ENCODE data around the gene SLX4.

SLX4 gene

GRCh38 chr16:3645504-3646347 is 34.3 kb upstream of the SLX4 start:
- no peak for TF ChIP-seq CTCF (IDR thresholded peaks at IDR 0.05; ENCODE audit: low read depth, low read length, missing control alignments)
- in situ Hi-C loops (cut with HindIII; ENCODE audit: low sequenced_read_pairs): no loop called here
- DNase-seq (ENCODE audit: low read depth): peak; percentile 87
- H3K4me3 ChIP-seq (ENCODE audit: low read depth, low read length): no peak overlapping the region

- in situ Hi-C loops (cut with HindIII; ENCODE audit: low sequenced_read_pairs): no loop called here
- no peak for TF ChIP-seq CTCF (IDR thresholded peaks at IDR 0.05; ENCODE audit: low read depth, low read length, missing control alignments)
- no peak overlapping the region for H3K4me3 ChIP-seq (ENCODE audit: low read depth, low read length)
- no peak for DNase-seq (ENCODE audit: low read depth)
Observed at GRCh38 chr16:3645108-3645503, 33.7 kb upstream of the SLX4 start.

GRCh38 chr16:3643095-3643730 is 31.8 kb upstream of the SLX4 start:
- DNase-seq (ENCODE audit: low read depth): no peak

GRCh38 chr16:3642397-3643094 is 31.1 kb upstream of the SLX4 start:
- in situ Hi-C loops (cut with HindIII; ENCODE audit: low sequenced_read_pairs): no loop called here
- peak; percentile 13 for DNase-seq (ENCODE audit: low read depth)
- no peak overlapping the region for H3K4me3 ChIP-seq (ENCODE audit: low read depth, low read length)
- TF ChIP-seq CTCF (IDR thresholded peaks at IDR 0.05; ENCODE audit: low read depth, low read length, missing control alignments): no peak

More at GRCh38 chr16:3643095-3643730, 31.8 kb upstream of the SLX4 start:
- H3K4me3 ChIP-seq (ENCODE audit: low read depth, low read length): no peak overlapping the region
- TF ChIP-seq CTCF (IDR thresholded peaks at IDR 0.05; ENCODE audit: low read depth, low read length, missing control alignments): no peak
- in situ Hi-C loops (cut with HindIII; ENCODE audit: low sequenced_read_pairs): no loop called here

- H3K4me3 ChIP-seq (ENCODE audit: low read depth, low read length): no peak overlapping the region
- no peak for TF ChIP-seq CTCF (IDR thresholded peaks at IDR 0.05; ENCODE audit: low read depth, low read length, missing control alignments)
- no peak for DNase-seq (ENCODE audit: low read depth)
Observed at GRCh38 chr16:3641801-3642396, 30.5 kb upstream of the SLX4 start.

More at GRCh38 chr16:3641801-3642396, 30.5 kb upstream of the SLX4 start:
- in situ Hi-C loops (cut with HindIII; ENCODE audit: low sequenced_read_pairs): no loop called here

Data from astrocyte of the cerebellum (primary cell).